SK-N-SH (cell line): Measurements from ENCODE around the gene SLC12A5. TPM values are rescaled to one million over a fixed set of nuclear protein-coding genes. Genes with fewer than 3 reads are reported as not detected.

Experiments used
- CTCF ChIA-PET: fragments of 300-600, 350-600 bp; formaldehyde crosslinking; extraction: SDS; loops from one replicate; lab custom pipeline; 2021; lab: Yijun Ruan, JAX
- POLR2A ChIA-PET: fragments of 350-600 bp; sonication (Branson Sonifier 250); formaldehyde crosslinking; extraction: SDS; loops from one replicate; lab custom pipeline; 2020; ENCODE audit warnings: antibody characterized with exemption, inconsistent platforms; lab: Yijun Ruan, JAX
- DNase-seq: peaks from one replicate; pipeline ENCODE4 v3.0.0; 2012
- H2AFZ ChIP-seq: fragments of 200-600 bp; sonication (generic); 2 replicates; pipeline ENCODE4 v1.8.1; 2016; ENCODE audit warnings: antibody characterized with exemption, mild to moderate bottlenecking, low read depth
- H3F3A ChIP-seq: fragments of 200-600 bp; sonication (generic); replicated peaks from 2 replicates; pipeline ENCODE3; 2016; ENCODE audit warnings: antibody characterized with exemption, mild to moderate bottlenecking; ENCODE audit not compliant: insufficient read depth
- H3K27ac ChIP-seq, 2 experiments: fragments of 200-500 bp in 1 of 2; fragments of 200-600 bp in 1 of 2; sonication (Bioruptor generic) in 1 of 2; sonication (generic), shearing (Covaris generic) in 1 of 2; 2 replicates each; pipeline versions ENCODE4 v1.5.1 to v1.6.1; 2014 to 2016; ENCODE audit warnings: low read depth in 2 of 2, inconsistent platforms in 1 of 2, low read length in 1 of 2, mild to moderate bottlenecking in 1 of 2, mixed read lengths in 1 of 2
- H3K27me3 ChIP-seq: fragments of 200-600 bp; sonication (generic), shearing (Covaris generic); 2 replicates; pipeline ENCODE4 v1.6.1; 2016; ENCODE audit warnings: mixed run types; ENCODE audit not compliant: insufficient read depth
- H3K36me3 ChIP-seq, 2 experiments: fragments of 200-500 bp in 1 of 2; fragments of 200-600 bp in 1 of 2; sonication (Bioruptor generic) in 1 of 2; sonication (generic) in 1 of 2; replicated peaks in 1 of 2; 2 replicates each; pipeline versions ENCODE3 to v1.5.1; 2014 to 2016; ENCODE audit warnings: low read length in 1 of 2, mild to moderate bottlenecking in 1 of 2; ENCODE audit not compliant: insufficient read depth in 2 of 2, control insufficient read depth in 1 of 2
- H3K4me1 ChIP-seq, 2 experiments: fragments of 200-500 bp in 1 of 2; fragments of 200-600 bp in 1 of 2; sonication (Bioruptor generic) in 1 of 2; sonication (generic), shearing (Covaris generic) in 1 of 2; 2 replicates each; pipeline versions ENCODE4 v1.5.1 to v1.6.1; 2014 to 2016; ENCODE audit warnings: low read depth in 1 of 2, low read length in 1 of 2, mixed run types in 1 of 2; ENCODE audit not compliant: insufficient read depth in 2 of 2, control insufficient read depth in 1 of 2
- H3K4me2 ChIP-seq: fragments of 200-600 bp; sonication (generic), shearing (Covaris generic); 2 replicates; pipeline ENCODE4 v1.6.1; 2017; ENCODE audit warnings: mixed run types
- H3K4me3 ChIP-seq, 2 experiments: fragments of 200-500 bp in 1 of 2; fragments of 200-600 bp in 1 of 2; sonication (Bioruptor generic) in 1 of 2; sonication (generic), shearing (Covaris generic) in 1 of 2; 2 replicates each; pipeline versions ENCODE4 v1.5.1 to v1.8.1; 2014 to 2016; ENCODE audit warnings: low read depth in 2 of 2, inconsistent platforms in 1 of 2, low read length in 1 of 2, mild to moderate bottlenecking in 1 of 2, mixed read lengths in 1 of 2, moderate library complexity in 1 of 2
- H3K79me2 ChIP-seq: fragments of 200-600 bp; sonication (generic); 2 replicates; pipeline ENCODE4 v1.8.1; 2017; ENCODE audit warnings: mild to moderate bottlenecking; ENCODE audit not compliant: insufficient read depth
- H3K9ac ChIP-seq: fragments of 200-600 bp; sonication (generic); 2 replicates; pipeline ENCODE4 v1.6.1; 2017; ENCODE audit warnings: mixed run types
- H3K9me2 ChIP-seq: fragments of 200-600 bp; sonication (generic); 2 replicates; pipeline ENCODE4 v1.6.1; 2017; ENCODE audit warnings: mixed run types
- H3K9me3 ChIP-seq: fragments of 200-600 bp; sonication (generic); 2 replicates; pipeline ENCODE4 v1.6.1; 2017; ENCODE audit warnings: mixed run types, mild to moderate bottlenecking, moderate library complexity
- H4K20me1 ChIP-seq: fragments of 200-600 bp; sonication (generic); 2 replicates; pipeline ENCODE4 v1.6.1; 2017; ENCODE audit warnings: mild to moderate bottlenecking, mixed run types; ENCODE audit not compliant: insufficient read depth
- CHD2 ChIP-seq: fragments of 150-350 bp; IDR thresholded peaks from 2 replicates; pipeline ENCODE4 v1.6.1; 2018; ENCODE audit warnings: low read length; ENCODE audit not compliant: partially characterized antibody
- ELF1 ChIP-seq: IDR thresholded peaks from 2 replicates; pipeline ENCODE4 v1.4.0; 2012
- EP300 ChIP-seq, 2 experiments: IDR thresholded peaks; 2 replicates each; pipeline versions ENCODE4 v1.4.0 to v1.6.1; 2012; ENCODE audit warnings: borderline replicate concordance in 1 of 2, low read depth in 1 of 2, low read length in 1 of 2
- EZH2phosphoT487 ChIP-seq: fragments of 200-600 bp; sonication (generic); IDR thresholded peaks from 2 replicates; pipeline ENCODE4 v1.6.1; 2017; ENCODE audit warnings: low read depth, mixed run types, mild to moderate bottlenecking, antibody characterized with exemption, moderate library complexity, borderline replicate concordance
- FOSL2 ChIP-seq: IDR thresholded peaks from 2 replicates; pipeline ENCODE4 v1.4.0; 2012; ENCODE audit warnings: low read depth, mild to moderate bottlenecking, moderate library complexity, borderline replicate concordance
- FOXJ3 ChIP-seq: sonication (generic); formaldehyde crosslinking; IDR thresholded peaks from 2 replicates; pipeline ENCODE4 v1.5.1; 2020; ENCODE audit warnings: mild to moderate bottlenecking, missing genetic modification reagents
- FOXM1 ChIP-seq: IDR thresholded peaks from 2 replicates; pipeline ENCODE4 v1.4.0; 2012; ENCODE audit warnings: low read depth, mild to moderate bottlenecking
- GABPA ChIP-seq: IDR thresholded peaks from 2 replicates; pipeline ENCODE4 v1.4.0; 2012; ENCODE audit warnings: low read depth, mild to moderate bottlenecking
- GATA2 ChIP-seq: sonication (generic); formaldehyde crosslinking; IDR thresholded peaks from 2 replicates; pipeline ENCODE4 v1.5.0; 2020; ENCODE audit warnings: mild to moderate bottlenecking, missing genetic modification reagents
- JUND ChIP-seq: IDR thresholded peaks from 2 replicates; pipeline ENCODE4 v1.4.0; 2012
- MEF2A ChIP-seq: IDR thresholded peaks from 2 replicates; pipeline ENCODE4 v1.4.0; 2012; ENCODE audit warnings: low read depth, borderline replicate concordance
- NFIC ChIP-seq: IDR thresholded peaks from 2 replicates; pipeline ENCODE4 v1.4.0; 2012; ENCODE audit warnings: borderline replicate concordance
- NRF1 ChIP-seq: IDR thresholded peaks from 2 replicates; pipeline ENCODE4 v1.6.1; 2012; ENCODE audit warnings: low read depth, mild to moderate bottlenecking, low read length
- POLR2AphosphoS5 ChIP-seq: IDR thresholded peaks from 2 replicates; pipeline ENCODE4 v1.6.1; 2012; ENCODE audit warnings: low read depth, low read length
- RCOR1 ChIP-seq: fragments of 150-350 bp; IDR thresholded peaks from 2 replicates; pipeline ENCODE4 v1.6.1; 2017; ENCODE audit warnings: antibody characterized with exemption, low read length
- SIN3A ChIP-seq: IDR thresholded peaks from 2 replicates; pipeline ENCODE4 v1.6.1; 2012; ENCODE audit warnings: low read depth, mild to moderate bottlenecking, low read length, moderate library complexity, borderline replicate concordance
- TCF12 ChIP-seq: IDR thresholded peaks from 2 replicates; pipeline ENCODE4 v1.4.0; 2012
- TEAD4 ChIP-seq: IDR thresholded peaks from 2 replicates; pipeline ENCODE4 v1.4.0; 2012; ENCODE audit warnings: mild to moderate bottlenecking, borderline replicate concordance; ENCODE audit not compliant: insufficient read depth
- YY1 ChIP-seq: IDR thresholded peaks from 2 replicates; pipeline ENCODE4 v1.4.0; 2012; ENCODE audit warnings: low read depth, mild to moderate bottlenecking
- WGBS: methylation state at CpG from one replicate; pipeline ENCODE4 v1.1.6; 2017; ENCODE audit warnings: low lambda C conversion rate; 5-methylcytosine and 5-hydroxymethylcytosine counted together
- polyA plus RNA-seq, 3 experiments: library from polyadenylated mRNA; depleted of rRNA; stranded (reverse); fragments of >200 nt; gene quantifications; 2 replicates each; pipeline ENCODE4 v1.2.3, GENCODE V29; 2012
- TF ChIP-seq, protein P1 (sequence below): IDR thresholded peaks from 2 replicates; pipeline ENCODE4 v1.4.0; 2012; ENCODE audit warnings: low read depth
- TF ChIP-seq, protein P2 (sequence below): fragments of 150-350 bp; IDR thresholded peaks from 2 replicates; pipeline ENCODE4 v1.6.1; 2017; ENCODE audit warnings: antibody characterized with exemption, low read length, low read depth, borderline replicate concordance
- TF ChIP-seq, protein P3 (sequence below): fragments of 150-350 bp; IDR thresholded peaks from 2 replicates; pipeline ENCODE4 v1.6.1; 2016; ENCODE audit warnings: mild to moderate bottlenecking, low read depth, low read length

Gene SLC12A5
- polyA plus RNA-seq, 1 of the 3 experiments (the other 2 are of a cell fraction): 19.9 TPM

DNA sequence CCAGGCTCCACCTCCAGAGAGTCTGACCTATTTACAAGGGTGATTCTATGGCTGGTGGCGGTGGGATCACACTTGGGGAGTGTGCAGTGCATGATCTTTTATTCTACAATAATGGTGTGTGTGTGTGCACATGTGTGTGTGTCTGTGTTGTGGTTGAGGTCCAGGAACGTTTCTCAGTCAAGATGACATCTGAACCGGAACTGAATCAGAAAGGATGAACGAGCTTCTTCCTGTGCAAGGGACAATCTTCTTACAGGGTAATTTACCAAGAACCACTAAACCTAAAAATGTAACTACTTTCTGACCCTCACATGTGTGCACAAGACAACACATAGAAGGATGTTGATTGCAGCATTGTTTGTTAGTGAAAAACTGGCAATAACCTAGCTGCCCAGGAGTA is 11.7 kb upstream of the SLC12A5 start:
- Histone ChIP-seq H2AFZ (no peak overlapping the region), H3K27me3 (no peaks in the 10 kb centered on the region), H3K9me3 (no peaks in the 10 kb centered on the region), H3K79me2 (no peaks in the 10 kb centered on the region), H3F3A (peaks cover 4% of the 10 kb centered on the region), H4K20me1 (no peaks in the 10 kb centered on the region), H3K36me3 (no peaks in the 10 kb centered on the region), H3K4me1 (peaks cover 0 to 8% of the 10 kb centered on the region in 2 experiments; a peak in 1 of 4 replicates), H3K9me2 (no peaks in the 10 kb centered on the region), H3K4me2 (no peak overlapping the region), H3K4me3 (no peak overlapping the region), H3K9ac (no peak overlapping the region), H3K27ac (no peak overlapping the region)
- 55% methylated on average over 4 of the region's 4 CpGs for WGBS
- TF ChIP-seq TEAD4: no peak
- TF ChIP-seq FOSL2: no peak
- no peak for TF ChIP-seq YY1
- TF ChIP-seq GABPA: no peak
- no peak for TF ChIP-seq MEF2A
- no peak for TF ChIP-seq TCF12
- ChIA-PET CTCF (interaction anchor here (0.6 to 2.0 kb wide), 4 partner anchors 11 to 112 kb away, joined by 3 to 5 read pairs (median 4); no protein-coding TSS in a partner anchor), POLR2A (no interaction called here)
- DNase-seq: no peak

DNA sequence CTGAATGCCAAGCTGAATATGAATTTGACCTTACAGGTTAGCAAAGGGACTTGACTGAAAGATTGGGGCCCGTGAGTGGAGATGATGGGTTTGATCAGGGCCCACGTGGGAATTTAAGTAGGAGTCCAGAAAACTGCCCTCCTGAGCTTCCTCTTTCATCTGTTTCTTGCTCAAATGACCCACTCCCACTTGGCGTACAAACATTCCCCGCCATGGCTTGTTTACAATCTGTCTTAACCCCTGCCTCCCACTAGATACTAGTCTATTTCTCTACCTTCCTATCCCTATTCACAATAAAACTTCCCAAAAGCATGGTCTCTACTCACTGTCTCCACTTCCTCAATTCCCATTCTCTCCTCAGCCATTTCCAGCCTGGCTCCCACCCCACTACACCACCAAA is 10.9 kb upstream of the SLC12A5 start:
- H3K9ac ChIP-seq: no peak overlapping the region
- H3K4me3 ChIP-seq: no peak overlapping the region
- DNase-seq: no peak
- no peaks in the 10 kb centered on the region for H4K20me1 ChIP-seq
- H3K4me1 ChIP-seq: peaks cover 0 to 13% of the 10 kb centered on the region in 2 experiments; a peak in 1 of 4 replicates
- no peaks in the 10 kb centered on the region for H3K27me3 ChIP-seq
- no peaks in the 10 kb centered on the region for H3K9me2 ChIP-seq
- TF ChIP-seq, protein P1, sequence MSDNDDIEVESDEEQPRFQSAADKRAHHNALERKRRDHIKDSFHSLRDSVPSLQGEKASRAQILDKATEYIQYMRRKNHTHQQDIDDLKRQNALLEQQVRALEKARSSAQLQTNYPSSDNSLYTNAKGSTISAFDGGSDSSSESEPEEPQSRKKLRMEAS: no peak
- TF ChIP-seq EP300 (IDR thresholded peaks at IDR 0.05; ENCODE audit: borderline replicate concordance in 1 of 2, low read depth in 1 of 2, low read length in 1 of 2) (no peak), SIN3A (no peak), NRF1 (no peak), NFIC (no peak), TCF12 (no peak), EZH2phosphoT487 (no peak), GATA2 (CRISPR knock-in tag) (no peak), ELF1 (no peak), RCOR1 (no peak), JUND (no peak), POLR2AphosphoS5 (no peak), FOXM1 (no peak), YY1 (no peak), FOSL2 (no peak), CHD2 (no peak), FOXJ3 (CRISPR knock-in tag) (no peak), TEAD4 (no peak)
- TF ChIP-seq, protein P2, sequence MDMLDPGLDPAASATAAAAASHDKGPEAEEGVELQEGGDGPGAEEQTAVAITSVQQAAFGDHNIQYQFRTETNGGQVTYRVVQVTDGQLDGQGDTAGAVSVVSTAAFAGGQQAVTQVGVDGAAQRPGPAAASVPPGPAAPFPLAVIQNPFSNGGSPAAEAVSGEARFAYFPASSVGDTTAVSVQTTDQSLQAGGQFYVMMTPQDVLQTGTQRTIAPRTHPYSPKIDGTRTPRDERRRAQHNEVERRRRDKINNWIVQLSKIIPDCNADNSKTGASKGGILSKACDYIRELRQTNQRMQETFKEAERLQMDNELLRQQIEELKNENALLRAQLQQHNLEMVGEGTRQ: no peak
- TF ChIP-seq, protein P3, sequence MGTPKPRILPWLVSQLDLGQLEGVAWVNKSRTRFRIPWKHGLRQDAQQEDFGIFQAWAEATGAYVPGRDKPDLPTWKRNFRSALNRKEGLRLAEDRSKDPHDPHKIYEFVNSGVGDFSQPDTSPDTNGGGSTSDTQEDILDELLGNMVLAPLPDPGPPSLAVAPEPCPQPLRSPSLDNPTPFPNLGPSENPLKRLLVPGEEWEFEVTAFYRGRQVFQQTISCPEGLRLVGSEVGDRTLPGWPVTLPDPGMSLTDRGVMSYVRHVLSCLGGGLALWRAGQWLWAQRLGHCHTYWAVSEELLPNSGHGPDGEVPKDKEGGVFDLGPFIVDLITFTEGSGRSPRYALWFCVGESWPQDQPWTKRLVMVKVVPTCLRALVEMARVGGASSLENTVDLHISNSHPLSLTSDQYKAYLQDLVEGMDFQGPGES: no peak
- 63% methylated on average over 4 of the region's 4 CpGs for WGBS
- H3F3A ChIP-seq: peaks cover 4% of the 10 kb centered on the region
- no peak overlapping the region for H2AFZ ChIP-seq
- H3K36me3 ChIP-seq: no peaks in the 10 kb centered on the region
- CTCF ChIA-PET: interaction anchor here (1.2 to 2.0 kb wide), 3 partner anchors 16 to 111 kb away, joined by 4 to 5 read pairs (median 5); no protein-coding TSS in a partner anchor
- POLR2A ChIA-PET: interaction anchor here (0.5 kb wide), 1 partner anchor 11 kb away, joined by 3 read pairs; no protein-coding TSS in a partner anchor
- no peak overlapping the region for H3K4me2 ChIP-seq
- H3K79me2 ChIP-seq: no peaks in the 10 kb centered on the region
- no peak overlapping the region for H3K27ac ChIP-seq
- no peaks in the 10 kb centered on the region for H3K9me3 ChIP-seq
